Hepatocyte (in vitro differentiated cells): ENCODE measurements around the gene TXLNG.

Experiments
- EZH2 ChIP-seq: fragments of 200-600 bp; sonication (generic); IDR thresholded peaks from 2 replicates; pipeline ENCODE4 v1.6.1; 2016; ENCODE audit warnings: antibody characterized with exemption, mild to moderate bottlenecking, borderline replicate concordance
- TF ChIP-seq, protein P1 (sequence below): fragments of 200-600 bp; sonication (generic); IDR thresholded peaks from 2 replicates; pipeline ENCODE4 v1.5.1; 2016; ENCODE audit warnings: antibody characterized with exemption, mild to moderate bottlenecking; ENCODE audit not compliant: poor library complexity

DNA sequence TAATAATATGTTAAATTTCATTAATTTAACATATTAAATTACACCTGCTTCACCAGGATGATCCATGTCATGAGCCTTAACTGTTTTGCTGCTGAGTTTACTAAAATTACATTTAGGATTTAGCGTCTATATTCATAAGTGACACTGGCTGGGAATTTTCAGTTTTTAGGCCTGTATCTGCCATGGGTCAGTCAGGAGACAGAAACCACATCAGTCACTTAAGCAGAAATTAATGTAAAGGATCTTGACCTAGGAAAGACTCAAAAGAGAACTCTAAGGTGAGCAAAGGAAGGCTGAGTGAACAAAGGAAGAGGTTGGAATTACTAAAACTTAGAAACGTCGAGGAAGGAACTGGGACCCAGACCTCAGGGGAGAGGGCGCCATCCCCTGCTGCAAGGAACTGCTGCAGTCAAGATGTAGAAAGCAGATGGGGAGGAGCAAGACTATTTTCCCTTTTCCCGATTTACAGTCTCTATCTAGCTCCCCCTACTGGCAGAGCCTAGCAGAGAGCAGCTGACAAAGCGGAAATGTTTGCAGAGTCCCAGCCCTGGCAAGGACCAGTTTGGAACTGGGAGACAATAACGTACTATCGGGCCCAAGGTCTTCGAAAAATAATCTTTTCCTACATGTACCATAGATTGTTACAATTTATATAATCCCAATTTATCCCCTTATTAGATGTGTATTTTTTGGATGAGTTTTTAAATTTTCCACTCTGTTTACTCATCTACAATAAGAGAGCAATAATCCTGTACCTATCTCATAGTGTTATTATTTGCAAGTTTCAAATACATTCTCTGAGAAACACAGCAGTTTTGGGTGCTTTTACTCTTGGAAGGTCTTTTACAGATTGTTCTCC lies 106.5 kb downstream of the TXLNG start:
- TF ChIP-seq, protein P1, sequence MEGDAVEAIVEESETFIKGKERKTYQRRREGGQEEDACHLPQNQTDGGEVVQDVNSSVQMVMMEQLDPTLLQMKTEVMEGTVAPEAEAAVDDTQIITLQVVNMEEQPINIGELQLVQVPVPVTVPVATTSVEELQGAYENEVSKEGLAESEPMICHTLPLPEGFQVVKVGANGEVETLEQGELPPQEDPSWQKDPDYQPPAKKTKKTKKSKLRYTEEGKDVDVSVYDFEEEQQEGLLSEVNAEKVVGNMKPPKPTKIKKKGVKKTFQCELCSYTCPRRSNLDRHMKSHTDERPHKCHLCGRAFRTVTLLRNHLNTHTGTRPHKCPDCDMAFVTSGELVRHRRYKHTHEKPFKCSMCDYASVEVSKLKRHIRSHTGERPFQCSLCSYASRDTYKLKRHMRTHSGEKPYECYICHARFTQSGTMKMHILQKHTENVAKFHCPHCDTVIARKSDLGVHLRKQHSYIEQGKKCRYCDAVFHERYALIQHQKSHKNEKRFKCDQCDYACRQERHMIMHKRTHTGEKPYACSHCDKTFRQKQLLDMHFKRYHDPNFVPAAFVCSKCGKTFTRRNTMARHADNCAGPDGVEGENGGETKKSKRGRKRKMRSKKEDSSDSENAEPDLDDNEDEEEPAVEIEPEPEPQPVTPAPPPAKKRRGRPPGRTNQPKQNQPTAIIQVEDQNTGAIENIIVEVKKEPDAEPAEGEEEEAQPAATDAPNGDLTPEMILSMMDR: peak; percentile 88
- TF ChIP-seq EZH2: no peak
